ENCODE results near the gene COL23A1. TPM values are rescaled to one million over a fixed set of nuclear protein-coding genes. Genes with fewer than 3 reads are reported as not detected.
A peak's percentile ranks its signal among the peaks of the same experiment; 100 is the strongest.

Gene COL23A1
- total and polyA plus RNA-seq, 2 of the 8 experiments (the other 6 are each of a cell fraction or from before 2014, with no cell fraction given), result 3.1 to 4.7 TPM

- H2BK120ac ChIP-seq (replicated peaks; ENCODE audit: low read depth, low read length), result no peak overlapping the region
- H3K56ac ChIP-seq (replicated peaks; ENCODE audit: insufficient read length, low read depth, low read length), result no peak overlapping the region
- no peak overlapping the region for H3K23ac ChIP-seq (ENCODE audit: insufficient read length)
- H3K9ac ChIP-seq (replicated peaks in 1 of 4; ENCODE audit: extremely low read depth in 1 of 4, low read depth in 3 of 4, low read length in 3 of 4), result no peak overlapping the region
- no peak overlapping the region for H3K18ac ChIP-seq (ENCODE audit: extremely low read depth, low read length)
- ChIA-PET CTCF (ENCODE audit: partially characterized antibody) (interaction anchor here (0.5 to 1.6 kb wide), 4 partner anchors 8 to 179 kb away, joined by 3 to 5 read pairs (median 4); no protein-coding TSS in a partner anchor), POLR2A (ENCODE audit: partially characterized antibody) (interaction anchor here (0.6 kb wide), 1 partner anchor 22 kb away, joined by 4 read pairs; no protein-coding TSS in a partner anchor)
- no peaks in the 10 kb centered on the region for H3K36me3 ChIP-seq (ENCODE audit: control insufficient read depth in 2 of 4, insufficient read depth in 4 of 4, low read length in 3 of 4)
- no peaks in the 10 kb centered on the region for H4K20me1 ChIP-seq (replicated peaks in 1 of 2; ENCODE audit: control insufficient read depth in 1 of 2, insufficient read depth in 2 of 2, low read length in 2 of 2)
- no peak overlapping the region for H3K27ac ChIP-seq (ENCODE audit: low read depth, low read length)
- no peak overlapping the region for H2BK15ac ChIP-seq (ENCODE audit: low read length)
- no peaks in the 10 kb centered on the region; a peak in 1 of 7 replicates for H3K27me3 ChIP-seq (replicated peaks in 1 of 4; ENCODE audit: control insufficient read depth in 3 of 4, extremely low read depth in 1 of 4, insufficient read depth in 3 of 4, low read length in 3 of 4)
- DNase-seq (ENCODE audit: low read depth in 1 of 2, low spot score in 2 of 2) (no peak), FAIRE-seq (no peak)
- no peaks in the 10 kb centered on the region for H3K79me2 ChIP-seq (ENCODE audit: control insufficient read depth in 1 of 2, insufficient read depth in 2 of 2, low read length in 2 of 2)
- no peak overlapping the region for H3K4me3 ChIP-seq (ENCODE audit: extremely low read depth in 1 of 4, insufficient read depth in 2 of 4, low read depth in 3 of 4, low read length in 4 of 4)
- no peak overlapping the region for H4K5ac ChIP-seq (ENCODE audit: insufficient read length, low read depth, low read length)
- H3K4me1 ChIP-seq (replicated peaks in 1 of 4; ENCODE audit: control insufficient read depth in 3 of 4, insufficient read depth in 4 of 4, low read length in 3 of 4), result peaks cover 4 to 13% (median 7%) of the 10 kb centered on the region in 4 experiments
- no peaks in the 10 kb centered on the region for H3K79me1 ChIP-seq (ENCODE audit: low read depth, low read length)
- no peak overlapping the region for H3K14ac ChIP-seq (ENCODE audit: insufficient read length)
- H2BK20ac ChIP-seq (ENCODE audit: low read length), result no peak overlapping the region
- H2BK5ac ChIP-seq (ENCODE audit: low read depth, low read length), result no peak overlapping the region
- H3K23me2 ChIP-seq (ENCODE audit: low read depth, low read length), result no peaks in the 10 kb centered on the region
- H4K8ac ChIP-seq (ENCODE audit: extremely low read depth, insufficient read depth, low read length), result no peak overlapping the region
- H4K91ac ChIP-seq (replicated peaks; ENCODE audit: insufficient read length, low read length), result no peak overlapping the region
- no peak overlapping the region for H2BK12ac ChIP-seq (ENCODE audit: low read depth, low read length)
- H3K4me2 ChIP-seq (ENCODE audit: insufficient read depth in 1 of 2, low read depth in 2 of 2, low read length in 2 of 2), result no peak overlapping the region
- H2AFZ ChIP-seq (ENCODE audit: low read length), result no peak overlapping the region
- no peak overlapping the region for H2AK5ac ChIP-seq (ENCODE audit: low read depth, low read length)
- TF ChIP-seq BCL11A (IDR thresholded peaks at IDR 0.05; ENCODE audit: low read depth in 2 of 2, low read length in 2 of 2) (no peak), MAFK (IDR thresholded peaks at IDR 0.05; ENCODE audit: low read depth, low read length) (peak; percentile 64; the same call in 1 of the 2 replicates), KDM4A (IDR thresholded peaks at IDR 0.05; ENCODE audit: low read depth, low read length, severe bottlenecking) (no peak)
- WGBS, 2 experiments (ENCODE audit: extremely low coverage in 1 of 2, insufficient coverage in 1 of 2, insufficient read length in 1 of 2, insufficient replicate concordance in 2 of 2, low coverage in 1 of 2, low lambda C conversion rate in 2 of 2, missing lambda C conversion rate in 1 of 2), result 75% methylated on average over 8 of the region's 8 CpGs; no CpG with 5 or more reads in 1 of the 2 experiments
- peaks cover 0 to 3% of the 10 kb centered on the region in 2 experiments; a peak in 1 of 4 replicates for H3K9me3 ChIP-seq (ENCODE audit: insufficient read depth in 2 of 2, low read depth in 1 of 2, low read length in 1 of 2)
- H3K4ac ChIP-seq (replicated peaks; ENCODE audit: insufficient read length, low read depth, low read length), result no peak overlapping the region
Measured at GRCh38 chr5:178488696-178489095, 101.5 kb downstream of the COL23A1 start.

Data from H1 (cell line).